HS-5 (cell line): ENCODE data around the gene ADCY9.
"Not testable (repeated sequence)": the region's sequence is repeated elsewhere in the genome, so short reads cannot be mapped to it uniquely, and the experiment has no call there.

Experiments
- DNase-seq: peaks from one replicate; pipeline ENCODE4 v3.0.0-alpha.2; 2012; ENCODE audit warnings: low read depth

Gene ADCY9

DNA sequence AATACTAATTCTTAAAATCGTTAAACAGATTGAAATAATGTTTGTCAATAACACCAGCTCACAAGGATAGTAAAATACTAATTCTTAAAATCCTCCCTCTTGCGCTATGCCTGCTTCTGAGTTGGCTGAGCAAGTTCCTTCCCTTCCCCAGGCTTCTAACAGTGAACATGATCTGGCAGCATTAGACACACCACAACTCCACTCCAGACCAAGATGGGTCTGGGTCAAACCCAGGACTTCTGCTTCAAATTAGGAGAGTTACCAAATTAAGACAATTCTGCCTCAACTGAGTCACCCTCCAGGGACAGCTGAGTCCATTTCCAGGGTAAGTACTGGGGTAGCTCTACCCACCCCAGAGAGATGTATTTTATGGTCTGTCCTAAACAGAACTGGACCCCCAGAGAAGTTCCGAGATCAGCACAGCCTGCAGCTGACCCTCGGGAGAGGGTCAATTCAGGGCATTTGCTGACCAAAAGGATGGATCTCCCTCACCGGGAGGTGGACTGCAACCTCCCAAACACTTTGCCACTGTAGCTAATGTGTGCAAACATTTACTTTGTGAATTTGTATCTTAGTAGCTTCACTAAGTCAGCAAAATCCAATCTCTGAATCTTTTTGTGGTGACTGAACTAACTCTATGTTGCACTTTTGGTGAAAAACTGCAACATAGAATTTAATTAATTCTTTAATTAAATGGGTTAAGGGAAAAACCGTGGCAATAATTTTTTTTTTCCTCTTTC lies 48.8 kb downstream of the ADCY9 start:
- peak; percentile 26 for DNase-seq

GRCh38 chr16:4064950-4065352 lies 51.3 kb downstream of the ADCY9 start:
- DNase-seq: no peak

GRCh38 chr16:4062212-4062802 lies 53.9 kb downstream of the ADCY9 start:
- no peak for DNase-seq

- no peak for DNase-seq
Observed at GRCh38 chr16:4060823-4061222, 55.4 kb downstream of the ADCY9 start.

DNA sequence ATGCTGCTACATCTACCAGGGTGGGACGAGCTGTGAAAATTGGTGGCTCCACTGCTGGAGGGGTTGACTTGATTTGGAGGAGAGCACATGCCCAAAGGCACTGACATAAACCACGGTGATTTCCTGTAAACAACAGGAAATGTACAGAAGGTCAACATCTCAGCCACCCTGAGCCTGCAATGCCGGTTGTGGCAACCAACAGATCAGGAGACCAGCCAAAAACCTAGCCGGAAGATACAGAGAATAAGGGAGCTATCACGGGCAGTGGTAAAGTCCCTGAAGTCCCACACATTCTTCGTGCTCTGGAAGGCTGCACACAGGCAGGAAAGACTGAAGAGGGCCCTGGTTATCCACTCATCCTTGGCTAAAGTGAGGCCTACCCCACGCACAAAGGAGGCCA lies 56.2 kb downstream of the ADCY9 start:
- DNase-seq: no peak

GRCh38 chr16:4058386-4058785 lies 57.9 kb downstream of the ADCY9 start:
- DNase-seq: no peak

GRCh38 chr16:4057439-4057877 lies 58.8 kb downstream of the ADCY9 start:
- DNase-seq: no peak

- no peak for DNase-seq
Observed at GRCh38 chr16:4056161-4057105, 59.8 kb downstream of the ADCY9 start.

DNA sequence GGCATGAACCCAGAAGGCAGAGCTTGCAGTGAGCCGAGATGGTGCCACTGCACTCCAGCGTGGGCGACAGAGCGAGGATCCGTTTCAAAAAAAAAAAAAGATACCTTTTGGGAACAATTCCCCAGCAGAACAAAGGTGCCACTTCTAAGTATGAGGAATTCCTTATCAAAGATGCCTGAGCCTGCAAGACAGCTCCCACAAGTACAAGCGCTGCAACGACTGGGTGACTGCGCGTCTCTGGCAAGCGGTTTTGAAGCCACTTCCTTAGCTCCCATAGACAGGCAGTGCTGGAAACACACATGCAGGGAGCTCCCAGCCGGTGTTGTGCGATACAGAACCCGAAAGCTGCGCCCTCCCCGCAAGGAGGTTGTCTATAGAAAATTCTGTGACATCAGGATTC lies 60.5 kb downstream of the ADCY9 start:
- no peak for DNase-seq

DNA sequence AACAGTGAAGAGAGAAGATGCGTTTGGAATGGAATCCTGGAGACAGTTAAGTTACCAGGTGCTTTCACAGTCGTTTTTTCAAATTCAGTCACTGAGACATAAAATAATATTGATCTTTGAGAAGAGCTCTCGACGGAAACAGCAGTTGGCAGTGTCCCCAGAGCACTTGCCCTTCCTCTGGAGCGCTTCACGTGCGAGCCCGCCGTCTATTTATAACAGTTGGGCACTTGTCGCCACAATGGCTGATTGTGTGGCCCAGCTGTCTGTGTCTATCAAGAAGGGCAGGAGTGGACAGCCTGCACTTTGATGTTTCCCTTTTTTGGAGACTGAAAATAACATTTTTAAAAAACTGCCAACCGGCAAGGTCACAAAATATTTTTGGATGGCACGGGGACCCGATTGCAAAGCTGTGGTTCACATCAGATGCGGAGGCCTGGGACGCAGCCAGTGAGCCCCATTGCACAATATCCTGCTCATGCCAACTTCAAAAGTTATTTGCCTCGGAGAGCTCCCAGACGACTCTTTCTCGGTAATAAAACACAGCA lies 62.9 kb downstream of the ADCY9 start:
- peak; percentile 22 for DNase-seq

- DNase-seq: no peak
Observed at GRCh38 chr16:4052801-4053293, 63.4 kb downstream of the ADCY9 start.

DNA sequence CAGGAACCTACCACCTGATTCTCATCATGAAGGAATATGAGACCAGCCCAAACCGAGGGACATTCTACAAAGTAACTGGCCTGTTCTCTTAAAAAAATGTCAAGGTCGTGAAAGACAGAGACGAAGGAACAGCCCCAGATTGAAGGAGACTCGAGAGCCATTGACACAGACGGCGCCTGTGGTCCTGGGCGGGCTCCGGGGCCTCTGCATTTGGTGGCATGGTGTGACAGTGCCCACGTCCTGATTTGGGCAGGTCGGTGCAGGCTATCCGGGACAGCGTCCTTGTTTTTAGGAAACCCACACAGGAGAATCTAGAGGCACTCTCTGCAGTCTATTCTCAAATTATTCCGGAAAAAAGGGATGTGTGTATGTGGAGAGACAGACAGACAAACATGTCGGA lies 64.1 kb downstream of the ADCY9 start:
- DNase-seq: no peak

DNA sequence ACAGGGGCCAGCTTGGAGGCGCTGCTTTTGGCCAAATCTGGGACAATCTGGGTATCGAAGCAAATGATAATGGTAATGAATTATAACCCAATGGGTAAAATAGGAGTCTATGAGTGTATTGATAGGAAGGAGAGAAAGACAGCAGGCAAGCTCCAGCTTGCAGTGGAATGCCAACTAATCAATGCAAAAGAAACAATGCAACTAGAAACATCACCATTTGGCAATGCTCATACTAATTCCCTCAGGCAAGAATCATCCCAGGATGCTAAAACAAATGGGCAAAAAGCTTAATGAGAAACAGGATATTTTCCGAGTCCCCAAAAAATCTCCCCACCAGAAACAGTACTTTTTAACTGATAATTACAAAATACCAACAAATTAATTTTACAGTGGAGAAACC lies 64.7 kb downstream of the ADCY9 start:
- DNase-seq: no peak

DNA sequence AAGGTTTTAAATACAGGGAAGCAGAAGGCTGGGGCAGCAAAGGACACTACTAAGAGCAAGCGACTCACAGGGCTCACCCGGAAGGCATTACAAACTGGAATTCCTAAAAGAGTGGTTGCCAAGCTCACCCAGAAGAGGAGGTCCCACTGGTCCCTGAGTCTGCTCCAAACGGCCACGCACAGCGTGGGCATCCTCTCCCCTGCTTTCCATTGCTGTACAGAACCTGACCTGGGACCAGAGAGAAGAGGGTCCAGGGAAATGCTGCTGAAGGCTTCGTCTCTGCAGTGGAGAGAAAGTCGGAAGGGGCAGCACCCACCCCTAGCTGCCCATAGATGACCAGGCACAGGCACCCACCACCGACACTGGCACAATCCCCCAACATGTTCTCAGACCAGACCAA lies 67.2 kb downstream of the ADCY9 start:
- DNase-seq: no peak

GRCh38 chr16:4048481-4048880 lies 67.8 kb downstream of the ADCY9 start:
- DNase-seq: no peak

GRCh38 chr16:4046221-4046620 lies 70.0 kb downstream of the ADCY9 start:
- DNase-seq: no peak

- DNase-seq: not testable (repeated sequence)
Observed at GRCh38 chr16:4045561-4045960, 70.7 kb downstream of the ADCY9 start.

DNA sequence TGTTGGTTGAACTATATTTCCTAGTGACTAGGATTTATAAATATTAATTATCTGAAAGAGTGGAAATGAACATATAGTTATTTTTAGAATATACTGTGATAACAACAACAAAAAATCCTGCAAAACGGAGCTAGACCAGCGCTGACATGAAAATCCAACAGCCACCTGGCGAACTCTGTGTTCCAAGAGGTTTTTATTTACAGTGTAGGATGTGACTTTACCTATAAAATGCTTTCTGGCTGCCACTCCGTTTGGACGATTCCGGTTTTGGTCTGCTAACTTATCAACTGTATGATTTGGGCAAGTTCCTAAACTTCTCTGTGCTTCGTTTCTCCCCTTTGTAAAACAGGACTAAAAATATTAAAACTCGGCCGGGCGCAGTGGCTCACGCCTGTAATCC lies 73.7 kb downstream of the ADCY9 start:
- no peak for DNase-seq

- no peak for DNase-seq
Observed at GRCh38 chr16:4038448-4038847, 77.8 kb downstream of the ADCY9 start.

DNA sequence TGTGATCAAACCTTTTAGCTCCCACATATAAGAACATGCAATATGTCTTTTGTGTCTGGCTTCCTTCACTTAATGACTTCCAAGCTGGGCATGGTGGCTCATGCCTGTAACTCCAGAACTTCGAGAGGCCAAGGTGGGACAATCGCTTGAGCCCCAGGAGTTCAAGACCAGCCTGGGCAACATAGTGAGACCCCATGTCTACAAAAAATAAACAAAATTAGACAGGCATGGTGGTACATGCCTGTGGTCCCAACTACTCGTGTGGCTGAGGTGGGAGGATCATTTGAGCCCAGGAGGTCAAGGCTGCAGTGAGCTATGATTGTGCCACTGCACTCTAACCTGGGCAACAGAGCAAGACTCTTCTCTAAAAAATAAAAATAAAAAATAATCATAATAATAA lies 79.3 kb downstream of the ADCY9 start:
- not testable (repeated sequence) for DNase-seq

DNA sequence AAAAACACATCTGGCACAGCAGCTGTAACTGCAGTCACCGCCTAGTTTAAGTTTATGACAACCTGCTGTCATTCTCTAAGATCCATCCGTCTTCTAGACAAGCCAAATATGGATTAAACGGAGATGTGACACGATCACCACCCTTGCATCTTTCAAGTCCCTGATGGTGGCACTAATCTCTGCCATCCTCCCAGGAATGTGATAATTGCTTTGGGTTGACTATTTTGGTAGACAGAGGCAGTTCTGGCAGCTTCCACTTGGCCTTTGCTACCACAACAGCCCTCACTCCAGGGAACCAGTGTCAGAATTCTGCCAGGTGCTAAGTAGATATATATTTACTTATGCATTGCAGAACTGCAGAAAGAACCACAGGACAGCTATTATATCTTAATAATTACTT lies 81.3 kb downstream of the ADCY9 start:
- no peak for DNase-seq

DNA sequence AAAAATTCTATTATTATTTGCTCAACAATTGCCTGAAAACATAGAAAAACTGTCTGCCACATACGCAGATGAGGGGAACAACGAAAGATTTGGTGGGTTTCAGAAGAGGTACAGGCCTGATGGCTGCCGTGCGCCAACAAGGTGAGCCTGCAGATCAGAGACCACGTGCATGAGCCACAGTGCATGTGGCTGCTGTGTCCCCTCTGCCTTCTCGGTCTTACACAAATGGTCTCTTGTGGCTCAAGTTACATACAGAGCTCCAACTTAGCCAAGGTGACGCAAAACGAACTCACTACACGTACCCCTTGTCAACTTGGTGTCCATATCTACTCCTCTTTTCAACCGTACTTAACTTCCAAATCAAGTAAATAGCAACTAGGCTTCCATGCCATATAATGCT lies 82.3 kb downstream of the ADCY9 start:
- DNase-seq: no peak
